CD14-positive monocyte (primary cell): Measurements from ENCODE around the gene DUSP6. TPM values are rescaled to one million over a fixed set of nuclear protein-coding genes. Genes with fewer than 3 reads are reported as not detected.

Source experiments
- DNase-seq, 3 donors: peaks; one replicate each; pipeline ENCODE4 v3.0.0-alpha.2; 2011 to 2022
- H2AFZ ChIP-seq: 2 replicates; pipeline ENCODE4 v1.6.0; 2012; ENCODE audit warnings: mild to moderate bottlenecking, low read depth, low read length, inconsistent platforms; ENCODE audit not compliant: insufficient read depth, poor library complexity, severe bottlenecking
- H3K27ac ChIP-seq, 2 donors: 1 replicate in 1 of 2; 2 replicates in 1 of 2; pipeline ENCODE4 v1.5.1; 2012 to 2013; ENCODE audit warnings: low read length in 2 of 2, control low read depth in 1 of 2, inconsistent platforms in 1 of 2, low read depth in 1 of 2, mild to moderate bottlenecking in 1 of 2
- H3K27me3 ChIP-seq, 2 donors: one replicate each; pipeline versions ENCODE4 v1.6.0 to v1.6.1; 2011 to 2013; ENCODE audit warnings: low read length in 2 of 2; ENCODE audit not compliant: control insufficient read depth in 2 of 2, insufficient read depth in 2 of 2
- H3K36me3 ChIP-seq, 2 donors: replicated peaks in 1 of 2; 1 replicate in 1 of 2; 2 replicates in 1 of 2; pipeline versions ENCODE4 v1.5.1 to v1.6.1; 2012 to 2013; ENCODE audit warnings: low read length in 2 of 2, control low read depth in 1 of 2, inconsistent platforms in 1 of 2, mild to moderate bottlenecking in 1 of 2; ENCODE audit not compliant: insufficient read depth in 2 of 2, control insufficient read depth in 1 of 2
- H3K4me1 ChIP-seq, 2 donors: 1 replicate in 1 of 2; 2 replicates in 1 of 2; pipeline versions ENCODE4 v1.5.1 to v1.6.1; 2012 to 2013; ENCODE audit warnings: low read length in 2 of 2, control low read depth in 1 of 2, inconsistent platforms in 1 of 2, mild to moderate bottlenecking in 1 of 2, moderate library complexity in 1 of 2; ENCODE audit not compliant: insufficient read depth in 2 of 2, control insufficient read depth in 1 of 2
- H3K4me2 ChIP-seq: replicated peaks from 2 replicates; pipeline ENCODE3; 2012; ENCODE audit warnings: low read length, moderate library complexity, mild to moderate bottlenecking; ENCODE audit not compliant: poor library complexity, severe bottlenecking; ENCODE audit errors: extremely low read depth
- H3K4me3 ChIP-seq, 3 experiments: fragments of 200-600 bp in 1 of 3; sonication (generic) in 1 of 3; replicated peaks in 1 of 3; 1 replicate in 2 of 3; 2 replicates in 1 of 3; pipeline ENCODE4 v1.5.1; 2011 to 2013; ENCODE audit warnings: low read length in 3 of 3, mild to moderate bottlenecking in 3 of 3, control low read depth in 2 of 3, low read depth in 2 of 3, inconsistent platforms in 1 of 3, moderate library complexity in 1 of 3
- H3K79me2 ChIP-seq: 2 replicates; pipeline ENCODE4 v1.6.0; 2012; ENCODE audit warnings: mild to moderate bottlenecking, control low read depth, inconsistent platforms, low read length, moderate library complexity; ENCODE audit not compliant: insufficient read depth
- H3K9ac ChIP-seq: 2 replicates; pipeline ENCODE4 v1.6.0; 2017; ENCODE audit warnings: low read length, mild to moderate bottlenecking; ENCODE audit not compliant: insufficient read depth, poor library complexity, severe bottlenecking
- H3K9me3 ChIP-seq, 2 donors: replicated peaks in 1 of 2; 1 replicate in 1 of 2; 2 replicates in 1 of 2; pipeline versions ENCODE4 v1.5.1 to v1.6.1; 2012 to 2013; ENCODE audit warnings: low read length in 2 of 2, control low read depth in 1 of 2; ENCODE audit not compliant: control insufficient read depth in 1 of 2, insufficient read depth in 1 of 2
- H4K20me1 ChIP-seq: 2 replicates; pipeline ENCODE4 v1.6.0; 2012; ENCODE audit warnings: mild to moderate bottlenecking, low read length, control low read depth, moderate library complexity; ENCODE audit not compliant: insufficient read depth
- H3K27ac Mint-ChIP-seq, 7 donors: one replicate each; pipeline ENCODE4 v1.8.0; 2020; ENCODE audit warnings: mild to moderate bottlenecking in 7 of 7, mixed read lengths in 7 of 7, moderate library complexity in 6 of 7, inconsistent platforms in 2 of 7
- H3K27me3 Mint-ChIP-seq, 3 donors: one replicate each; pipeline ENCODE4 v1.8.0; 2021 to 2022; ENCODE audit warnings: low read depth in 3 of 3, mild to moderate bottlenecking in 3 of 3, mixed read lengths in 3 of 3, moderate library complexity in 3 of 3, inconsistent platforms in 1 of 3
- H3K36me3 Mint-ChIP-seq, 2 donors: one replicate each; pipeline ENCODE4 v1.8.0; 2020; ENCODE audit warnings: mixed read lengths in 2 of 2, inconsistent platforms in 1 of 2, mild to moderate bottlenecking in 1 of 2
- H3K4me1 Mint-ChIP-seq: one replicate; pipeline ENCODE4 v1.8.0; 2020; ENCODE audit warnings: mild to moderate bottlenecking, mixed read lengths
- H3K4me3 Mint-ChIP-seq, 2 donors: one replicate each; pipeline ENCODE4 v1.8.0; 2020; ENCODE audit warnings: mild to moderate bottlenecking in 2 of 2, mixed read lengths in 2 of 2, moderate library complexity in 1 of 2
- H3K9me3 Mint-ChIP-seq, 7 donors: one replicate each; pipeline ENCODE4 v1.8.0; 2020 to 2022; ENCODE audit warnings: mixed read lengths in 7 of 7, mild to moderate bottlenecking in 6 of 7, moderate library complexity in 6 of 7, inconsistent platforms in 2 of 7
- WGBS: methylation state at CpG from one replicate; pipeline ENCODE4 v1.1.5; 2013; ENCODE audit warnings: missing lambda C conversion rate; ENCODE audit not compliant: insufficient coverage; 5-methylcytosine and 5-hydroxymethylcytosine counted together
- intact Hi-C, 2 donors: fragments of 100-400 bp; cut with micrococcal nuclease; formaldehyde crosslinking; loops; one replicate each; pipeline versions ENCODE4 v1.15.0 to v1.15.1; 2023
- polyA plus RNA-seq, 3 donors: library from polyadenylated mRNA; depleted of rRNA in 1 of 3; unstranded in 2 of 3; stranded (reverse) in 1 of 3; fragments of 300-500 nt in 2 of 3; fragments of >200 nt in 1 of 3; fragmentation: Illumina TruSeq in 2 of 3; gene quantifications; 1 replicate in 2 of 3; 2 replicates in 1 of 3; pipeline ENCODE4 v1.2.3, GENCODE V29; 2012 to 2021
- TF ChIP-seq, protein P1 (sequence below): fragments of 200-600 bp; IDR thresholded peaks from one replicate; pipeline ENCODE4 v1.8.0; 2022; ENCODE audit warnings: antibody characterized with exemption, mild to moderate bottlenecking

DUSP6 gene
- polyA plus RNA-seq, 3 donors: 195 to 880 (median 653) TPM

GRCh38 chr12:89358805-89359204 is 6.5 kb upstream of the DUSP6 start:
- H3K4me3 Mint-ChIP-seq: no peak overlapping the region
- TF ChIP-seq, protein P1, sequence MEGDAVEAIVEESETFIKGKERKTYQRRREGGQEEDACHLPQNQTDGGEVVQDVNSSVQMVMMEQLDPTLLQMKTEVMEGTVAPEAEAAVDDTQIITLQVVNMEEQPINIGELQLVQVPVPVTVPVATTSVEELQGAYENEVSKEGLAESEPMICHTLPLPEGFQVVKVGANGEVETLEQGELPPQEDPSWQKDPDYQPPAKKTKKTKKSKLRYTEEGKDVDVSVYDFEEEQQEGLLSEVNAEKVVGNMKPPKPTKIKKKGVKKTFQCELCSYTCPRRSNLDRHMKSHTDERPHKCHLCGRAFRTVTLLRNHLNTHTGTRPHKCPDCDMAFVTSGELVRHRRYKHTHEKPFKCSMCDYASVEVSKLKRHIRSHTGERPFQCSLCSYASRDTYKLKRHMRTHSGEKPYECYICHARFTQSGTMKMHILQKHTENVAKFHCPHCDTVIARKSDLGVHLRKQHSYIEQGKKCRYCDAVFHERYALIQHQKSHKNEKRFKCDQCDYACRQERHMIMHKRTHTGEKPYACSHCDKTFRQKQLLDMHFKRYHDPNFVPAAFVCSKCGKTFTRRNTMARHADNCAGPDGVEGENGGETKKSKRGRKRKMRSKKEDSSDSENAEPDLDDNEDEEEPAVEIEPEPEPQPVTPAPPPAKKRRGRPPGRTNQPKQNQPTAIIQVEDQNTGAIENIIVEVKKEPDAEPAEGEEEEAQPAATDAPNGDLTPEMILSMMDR: no peak

DNA sequence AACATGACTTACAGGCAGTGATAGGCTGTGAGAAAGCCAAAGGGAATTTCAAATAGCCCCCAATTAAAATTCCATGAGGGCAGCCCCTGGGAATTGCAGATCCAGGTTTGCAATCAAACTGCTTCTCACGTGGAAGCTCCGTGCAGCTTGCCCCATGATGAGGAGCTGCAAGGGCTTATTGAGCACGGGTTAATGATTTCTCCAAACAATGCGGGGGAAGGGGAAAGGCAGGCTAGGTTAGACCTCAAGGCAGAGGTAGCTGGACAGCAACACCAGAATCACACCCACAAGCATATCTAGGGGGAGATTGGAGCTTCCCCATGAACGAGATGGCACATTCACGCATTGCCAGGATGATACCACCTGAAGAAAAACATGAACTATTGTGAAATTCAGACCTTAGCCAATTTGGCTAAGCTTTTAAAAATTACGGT is 5.0 kb upstream of the DUSP6 start:
- H3K4me3 Mint-ChIP-seq: no peak overlapping the region
- peaks cover 15 to 20% of the 10 kb centered on the region in 2 donors for H3K36me3 Mint-ChIP-seq
- WGBS: 75% methylated on average over 4 of the region's 7 CpGs

More at GRCh38 chr12:89358805-89359204, 6.5 kb upstream of the DUSP6 start:
- peaks cover 13 to 17% of the 10 kb centered on the region in 2 donors for H3K4me1 ChIP-seq
- peaks cover 5% of the 10 kb centered on the region for H3K79me2 ChIP-seq
- peaks cover 18 to 22% of the 10 kb centered on the region in 2 donors for H3K36me3 Mint-ChIP-seq
- H3K9ac ChIP-seq: no peak overlapping the region
- H3K27ac Mint-ChIP-seq: no peak overlapping the region
- no peaks in the 10 kb centered on the region for H3K9me3 Mint-ChIP-seq
- no peak for DNase-seq
- H3K27me3 Mint-ChIP-seq: peaks cover 0 to 1% (median 0%) of the 10 kb centered on the region in 3 donors
- no peak overlapping the region for H2AFZ ChIP-seq
- H3K4me3 ChIP-seq: no peak overlapping the region
- no peaks in the 10 kb centered on the region for H3K27me3 ChIP-seq
- intact Hi-C loops: loop anchor here (10.0 kb wide), 3 partner anchors 94 to 304 kb away; no protein-coding TSS in a partner anchor
- no peak overlapping the region for H3K4me2 ChIP-seq
- H3K27ac ChIP-seq: no peak overlapping the region
- H3K4me1 Mint-ChIP-seq: peaks cover 21% of the 10 kb centered on the region
- no peaks in the 10 kb centered on the region for H3K9me3 ChIP-seq
- H3K36me3 ChIP-seq: no peaks in the 10 kb centered on the region
- H4K20me1 ChIP-seq: no peaks in the 10 kb centered on the region

More for the DNA sequence above, 5.0 kb upstream of the DUSP6 start:
- Mint-ChIP-seq H3K27me3 (no peaks in the 10 kb centered on the region), H3K27ac (no peak overlapping the region), H3K9me3 (no peaks in the 10 kb centered on the region), H3K4me1 (peaks cover 26% of the 10 kb centered on the region)
- Histone ChIP-seq H3K9ac (no peak overlapping the region), H3K79me2 (peaks cover 5% of the 10 kb centered on the region), H3K4me3 (no peak overlapping the region), H4K20me1 (no peaks in the 10 kb centered on the region), H3K9me3 (no peaks in the 10 kb centered on the region), H3K4me2 (no peak overlapping the region), H3K4me1 (peaks cover 22 to 32% of the 10 kb centered on the region in 2 donors), H3K36me3 (no peaks in the 10 kb centered on the region), H3K27me3 (no peaks in the 10 kb centered on the region), H3K27ac (no peak overlapping the region), H2AFZ (no peak overlapping the region)
- DNase-seq: no peak
- intact Hi-C loops: loop anchor here (10.0 kb wide), 3 partner anchors 93 to 303 kb away; no protein-coding TSS in a partner anchor
- TF ChIP-seq, protein P1: no peak
